ENCODE results near the gene KIF5C. TPM values are rescaled to one million over a fixed set of nuclear protein-coding genes. Genes with fewer than 3 reads are reported as not detected.
A peak's percentile ranks its signal among the peaks of the same experiment; 100 is the strongest.

Gene KIF5C
- total RNA-seq, 1 experiment from 2014 or later: 8.3 TPM

DNA sequence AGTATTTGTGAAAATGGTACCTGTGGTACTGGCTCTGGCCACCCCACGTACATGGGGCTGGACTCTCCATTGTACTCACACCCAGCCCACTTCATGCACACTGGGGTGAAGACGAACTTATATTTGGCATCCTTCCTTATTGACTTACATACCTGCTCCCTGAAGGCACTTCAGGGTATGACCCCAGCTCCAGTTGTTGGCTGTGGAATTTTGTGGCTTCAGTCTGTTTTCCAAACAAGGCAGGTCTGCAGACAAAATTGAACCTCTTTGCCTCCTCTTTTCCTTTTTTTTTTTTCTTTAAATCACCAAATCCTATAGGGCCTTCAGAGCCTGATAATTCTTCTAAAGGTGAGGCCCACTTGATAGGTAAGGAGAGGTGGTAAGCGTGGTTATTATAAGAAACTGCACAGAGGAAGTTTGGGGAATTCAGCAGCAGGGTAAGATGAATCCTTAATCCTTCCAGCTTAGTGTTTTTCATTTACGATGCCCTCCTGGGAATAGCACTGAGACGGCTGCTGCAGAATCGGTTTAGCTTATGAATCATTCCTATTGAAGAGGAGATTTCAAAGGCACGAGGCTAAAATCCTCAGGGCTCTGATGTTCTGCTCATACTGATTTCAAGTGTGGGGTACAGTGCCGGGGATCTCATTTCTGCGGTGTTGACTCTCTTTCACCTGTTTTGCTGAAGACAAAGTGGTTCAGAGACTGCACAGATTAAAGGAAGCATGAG is 55.2 kb downstream of the KIF5C start:
- no peaks in the 10 kb centered on the region for H3K27me3 ChIP-seq (ENCODE audit: low read length)
- no peaks in the 10 kb centered on the region for H3K36me3 ChIP-seq (ENCODE audit: insufficient read depth, low read length)
- peaks cover 12% of the 10 kb centered on the region for H3K4me1 ChIP-seq (ENCODE audit: low read length)
- no peaks in the 10 kb centered on the region for H4K20me1 ChIP-seq (ENCODE audit: insufficient read depth, low read depth, low read length)
- H3K27ac ChIP-seq (ENCODE audit: low read length): no peak overlapping the region
- H3K79me2 ChIP-seq (ENCODE audit: low read length): no peaks in the 10 kb centered on the region
- no peak overlapping the region for H2AFZ ChIP-seq (ENCODE audit: low read length)
- no peak overlapping the region for H3K4me3 ChIP-seq (ENCODE audit: low read length)
- no peaks in the 10 kb centered on the region for H3K9me3 ChIP-seq (ENCODE audit: low read length)
- DNase-seq: no peak
- no peak overlapping the region for H3K4me2 ChIP-seq (ENCODE audit: low read depth, low read length, poor library complexity, severe bottlenecking)
- no peaks in the 10 kb centered on the region for H3K9me2 ChIP-seq (replicated peaks; ENCODE audit: insufficient read depth, low read length)
- H3K9ac ChIP-seq (ENCODE audit: low read length): no peak overlapping the region

DNA sequence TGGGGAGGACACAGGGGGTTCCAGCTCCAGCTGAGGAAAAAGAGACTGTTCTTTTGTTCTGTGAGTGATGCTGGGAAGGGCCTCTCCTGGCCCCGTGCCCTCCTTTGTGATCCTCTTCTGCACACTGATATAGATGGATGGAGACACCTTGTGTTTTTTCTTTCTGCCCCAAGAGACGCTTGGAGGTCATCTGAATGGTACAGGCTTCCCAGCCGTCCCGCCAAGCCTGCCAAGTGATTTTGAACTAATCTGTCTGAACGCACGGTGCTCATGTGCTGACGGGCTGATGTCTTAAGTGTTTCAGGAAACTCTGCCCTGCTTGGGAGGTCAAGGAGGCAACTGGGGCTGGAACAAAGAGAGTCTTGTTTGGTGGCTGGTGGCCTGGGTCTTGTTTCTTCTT is 57.5 kb downstream of the KIF5C start:
- Histone ChIP-seq H2AFZ (ENCODE audit: low read length) (no peak overlapping the region), H3K4me2 (ENCODE audit: low read depth, low read length, poor library complexity, severe bottlenecking) (no peak overlapping the region), H3K9me2 (replicated peaks; ENCODE audit: insufficient read depth, low read length) (no peaks in the 10 kb centered on the region), H3K27ac (ENCODE audit: low read length) (no peak overlapping the region), H3K4me1 (ENCODE audit: low read length) (peaks cover 12% of the 10 kb centered on the region), H3K9ac (ENCODE audit: low read length) (no peak overlapping the region), H4K20me1 (ENCODE audit: insufficient read depth, low read depth, low read length) (no peaks in the 10 kb centered on the region), H3K9me3 (ENCODE audit: low read length) (no peaks in the 10 kb centered on the region), H3K79me2 (ENCODE audit: low read length) (no peaks in the 10 kb centered on the region), H3K36me3 (ENCODE audit: insufficient read depth, low read length) (no peaks in the 10 kb centered on the region), H3K4me3 (ENCODE audit: low read length) (no peak overlapping the region), H3K27me3 (ENCODE audit: low read length) (no peaks in the 10 kb centered on the region)
- DNase-seq: no peak

DNA sequence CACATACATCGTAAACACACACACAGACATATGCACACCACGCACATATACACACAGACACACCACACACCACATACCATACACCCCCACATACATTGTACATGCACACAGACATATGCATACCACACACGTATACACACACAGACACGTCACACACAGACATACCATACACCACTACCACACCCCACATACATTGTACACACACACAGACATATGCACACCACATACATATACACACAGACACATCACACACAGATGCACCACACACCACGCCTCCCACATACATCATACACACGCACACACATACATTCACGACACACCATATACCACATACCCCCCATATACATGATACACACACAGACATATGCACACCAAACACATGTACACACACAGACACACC is 58.4 kb downstream of the KIF5C start:
- H3K27ac ChIP-seq (ENCODE audit: low read length): no peak overlapping the region
- H3K79me2 ChIP-seq (ENCODE audit: low read length): no peaks in the 10 kb centered on the region
- no peak for DNase-seq
- H3K4me2 ChIP-seq (ENCODE audit: low read depth, low read length, poor library complexity, severe bottlenecking): no peak overlapping the region
- no peaks in the 10 kb centered on the region for H4K20me1 ChIP-seq (ENCODE audit: insufficient read depth, low read depth, low read length)
- H3K9me2 ChIP-seq (replicated peaks; ENCODE audit: insufficient read depth, low read length): no peaks in the 10 kb centered on the region
- no peaks in the 10 kb centered on the region for H3K27me3 ChIP-seq (ENCODE audit: low read length)
- H3K36me3 ChIP-seq (ENCODE audit: insufficient read depth, low read length): no peaks in the 10 kb centered on the region
- H3K9me3 ChIP-seq (ENCODE audit: low read length): no peaks in the 10 kb centered on the region
- no peak overlapping the region for H3K9ac ChIP-seq (ENCODE audit: low read length)
- no peak overlapping the region for H3K4me3 ChIP-seq (ENCODE audit: low read length)
- peaks cover 10% of the 10 kb centered on the region for H3K4me1 ChIP-seq (ENCODE audit: low read length)
- no peak overlapping the region for H2AFZ ChIP-seq (ENCODE audit: low read length)

DNA sequence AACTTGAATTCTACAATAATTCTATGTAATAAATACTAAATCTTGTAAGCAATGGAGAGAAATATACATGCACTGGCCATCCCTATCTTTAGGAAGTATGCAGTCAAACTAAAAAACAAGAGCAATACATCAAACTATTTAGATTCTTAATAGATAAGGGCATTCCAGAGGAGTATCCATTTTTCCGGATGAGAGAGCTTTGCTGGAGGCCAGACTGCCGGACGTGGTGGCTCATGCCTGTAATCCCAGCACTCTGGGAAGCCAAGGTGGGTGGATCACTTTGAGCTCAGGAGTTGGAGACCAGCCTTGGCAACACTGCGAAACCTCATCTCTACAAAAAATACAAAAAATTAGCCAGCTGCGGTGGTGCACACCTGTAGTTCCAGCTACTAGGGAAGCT is 60.8 kb downstream of the KIF5C start:
- peaks cover 10% of the 10 kb centered on the region for H3K4me1 ChIP-seq (ENCODE audit: low read length)
- H3K36me3 ChIP-seq (ENCODE audit: insufficient read depth, low read length): no peaks in the 10 kb centered on the region
- no peak overlapping the region for H3K4me3 ChIP-seq (ENCODE audit: low read length)
- DNase-seq: no peak
- no peaks in the 10 kb centered on the region for H4K20me1 ChIP-seq (ENCODE audit: insufficient read depth, low read depth, low read length)
- no peaks in the 10 kb centered on the region for H3K79me2 ChIP-seq (ENCODE audit: low read length)
- no peak overlapping the region for H2AFZ ChIP-seq (ENCODE audit: low read length)
- no peaks in the 10 kb centered on the region for H3K9me3 ChIP-seq (ENCODE audit: low read length)
- H3K9ac ChIP-seq (ENCODE audit: low read length): no peak overlapping the region
- H3K27me3 ChIP-seq (ENCODE audit: low read length): no peaks in the 10 kb centered on the region
- H3K4me2 ChIP-seq (ENCODE audit: low read depth, low read length, poor library complexity, severe bottlenecking): no peak overlapping the region
- H3K9me2 ChIP-seq (replicated peaks; ENCODE audit: insufficient read depth, low read length): no peaks in the 10 kb centered on the region
- H3K27ac ChIP-seq (ENCODE audit: low read length): no peak overlapping the region

DNA sequence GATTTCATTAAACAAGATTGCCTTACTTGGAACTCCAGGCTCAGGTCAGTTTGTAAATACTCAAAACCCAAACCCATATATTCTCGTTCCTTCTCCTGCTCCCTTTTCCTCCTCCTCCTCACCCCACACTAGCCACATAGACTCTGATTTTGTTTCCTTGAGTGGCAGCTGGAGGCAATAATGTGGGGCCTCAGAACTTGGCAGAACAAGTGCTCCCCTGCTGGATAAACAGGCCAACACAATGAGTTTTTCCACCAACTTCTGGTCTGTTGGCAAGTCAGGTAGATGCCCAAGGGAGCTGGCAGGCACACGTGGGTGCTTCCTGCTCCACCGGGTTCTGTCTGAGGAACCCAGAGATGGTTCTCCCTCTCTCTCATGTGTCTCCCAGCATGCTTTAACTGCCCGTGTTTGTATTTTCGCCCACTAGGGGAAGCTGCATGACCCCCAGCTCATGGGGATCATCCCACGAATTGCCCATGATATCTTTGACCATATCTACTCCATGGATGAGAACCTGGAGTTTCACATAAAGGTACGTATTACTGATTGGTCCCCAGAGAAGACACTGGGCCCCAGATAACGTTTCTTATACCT is 61.9 kb downstream of the KIF5C start:
- Histone ChIP-seq H3K27ac (ENCODE audit: low read length) (no peak overlapping the region), H3K36me3 (ENCODE audit: insufficient read depth, low read length) (no peaks in the 10 kb centered on the region), H3K27me3 (ENCODE audit: low read length) (no peaks in the 10 kb centered on the region), H3K4me1 (ENCODE audit: low read length) (peaks cover 10% of the 10 kb centered on the region), H3K79me2 (ENCODE audit: low read length) (no peaks in the 10 kb centered on the region), H3K9me2 (replicated peaks; ENCODE audit: insufficient read depth, low read length) (no peaks in the 10 kb centered on the region), H4K20me1 (ENCODE audit: insufficient read depth, low read depth, low read length) (no peaks in the 10 kb centered on the region), H3K4me3 (ENCODE audit: low read length) (no peak overlapping the region), H3K4me2 (ENCODE audit: low read depth, low read length, poor library complexity, severe bottlenecking) (no peak overlapping the region), H3K9ac (ENCODE audit: low read length) (no peak overlapping the region), H3K9me3 (ENCODE audit: low read length) (no peaks in the 10 kb centered on the region), H2AFZ (ENCODE audit: low read length) (peak overlapping the region; percentile 34; the same call in 1 of the 2 replicates)
- peak; percentile 45 for DNase-seq

DNA sequence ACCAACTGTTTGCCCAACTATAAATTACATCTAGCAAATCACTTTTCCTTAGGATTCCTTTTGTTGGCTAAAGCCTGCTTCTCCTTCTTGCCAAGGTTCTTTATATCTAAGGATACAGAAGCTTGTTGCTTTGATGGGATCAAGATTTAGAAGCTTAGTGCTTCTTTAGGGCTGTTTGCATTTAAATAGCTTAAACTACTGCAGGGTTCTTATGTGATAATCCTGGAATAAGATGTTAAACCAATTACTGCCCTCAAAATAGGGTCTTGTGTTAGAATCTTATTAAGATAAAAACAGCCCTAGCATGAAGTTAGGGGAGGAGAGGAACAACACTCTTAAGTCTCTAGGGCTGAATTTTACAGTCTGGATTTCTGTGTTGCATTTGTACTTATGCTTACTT is 64.2 kb downstream of the KIF5C start:
- no peaks in the 10 kb centered on the region for H3K79me2 ChIP-seq (ENCODE audit: low read length)
- H3K27me3 ChIP-seq (ENCODE audit: low read length): no peaks in the 10 kb centered on the region
- no peaks in the 10 kb centered on the region for H3K36me3 ChIP-seq (ENCODE audit: insufficient read depth, low read length)
- H3K4me1 ChIP-seq (ENCODE audit: low read length): peaks cover 10% of the 10 kb centered on the region
- no peaks in the 10 kb centered on the region for H3K9me2 ChIP-seq (replicated peaks; ENCODE audit: insufficient read depth, low read length)
- no peak overlapping the region for H2AFZ ChIP-seq (ENCODE audit: low read length)
- H4K20me1 ChIP-seq (ENCODE audit: insufficient read depth, low read depth, low read length): no peaks in the 10 kb centered on the region
- no peak for DNase-seq
- no peak overlapping the region for H3K27ac ChIP-seq (ENCODE audit: low read length)
- H3K4me3 ChIP-seq (ENCODE audit: low read length): no peak overlapping the region
- H3K9ac ChIP-seq (ENCODE audit: low read length): no peak overlapping the region
- no peak overlapping the region for H3K4me2 ChIP-seq (ENCODE audit: low read depth, low read length, poor library complexity, severe bottlenecking)
- no peaks in the 10 kb centered on the region for H3K9me3 ChIP-seq (ENCODE audit: low read length)

DNA sequence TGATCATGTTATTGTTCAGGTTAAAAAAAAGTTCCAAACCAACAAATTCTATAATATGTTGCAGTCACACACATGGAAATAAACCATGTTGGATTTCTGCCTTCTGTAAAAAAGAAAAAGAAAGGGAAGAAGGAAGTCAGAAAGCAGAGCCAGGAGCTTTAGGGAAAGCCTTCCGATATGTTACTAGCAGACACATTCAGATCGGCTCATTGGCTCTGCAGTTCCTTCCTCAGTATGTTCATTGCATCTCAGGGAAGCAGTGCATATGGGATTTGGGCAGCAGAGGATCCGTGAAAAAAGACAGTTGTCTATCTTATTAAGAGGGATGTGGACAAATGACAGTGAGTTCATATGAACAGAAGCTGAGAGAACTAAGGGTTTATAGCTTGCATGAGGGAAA is 68.1 kb downstream of the KIF5C start:
- Histone ChIP-seq H3K79me2 (ENCODE audit: low read length) (no peaks in the 10 kb centered on the region), H3K4me1 (ENCODE audit: low read length) (peaks cover 4% of the 10 kb centered on the region; the same call in 1 of the 2 replicates), H3K9me3 (ENCODE audit: low read length) (no peaks in the 10 kb centered on the region), H3K4me3 (ENCODE audit: low read length) (no peak overlapping the region), H2AFZ (ENCODE audit: low read length) (no peak overlapping the region), H3K27me3 (ENCODE audit: low read length) (no peaks in the 10 kb centered on the region), H3K4me2 (ENCODE audit: low read depth, low read length, poor library complexity, severe bottlenecking) (no peak overlapping the region), H3K27ac (ENCODE audit: low read length) (no peak overlapping the region), H3K9ac (ENCODE audit: low read length) (no peak overlapping the region), H3K9me2 (replicated peaks; ENCODE audit: insufficient read depth, low read length) (no peaks in the 10 kb centered on the region), H4K20me1 (ENCODE audit: insufficient read depth, low read depth, low read length) (no peaks in the 10 kb centered on the region), H3K36me3 (ENCODE audit: insufficient read depth, low read length) (peaks cover 4% of the 10 kb centered on the region; the same call in 1 of the 2 replicates)
- no peak for DNase-seq

DNA sequence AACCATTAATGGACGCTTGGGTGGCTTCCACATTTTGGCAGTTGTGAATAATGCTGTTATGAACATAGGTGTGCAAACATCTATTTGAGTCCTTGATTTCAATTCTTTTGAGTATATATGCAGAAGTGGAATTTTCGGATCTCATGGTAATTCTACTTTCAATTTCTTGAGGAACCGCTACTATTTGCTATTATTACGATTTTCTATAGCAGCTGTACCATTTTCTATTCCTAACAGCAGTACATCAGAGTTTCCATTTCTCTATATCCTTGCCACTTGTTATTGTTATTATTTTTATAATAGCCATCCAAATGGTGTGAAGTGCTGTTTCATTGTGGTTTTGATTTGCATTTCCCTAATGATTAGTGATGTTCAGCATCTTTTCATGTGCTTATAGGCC is 69.5 kb downstream of the KIF5C start:
- no peak for DNase-seq
- Histone ChIP-seq H2AFZ (ENCODE audit: low read length) (no peak overlapping the region), H3K27ac (ENCODE audit: low read length) (no peak overlapping the region), H3K79me2 (ENCODE audit: low read length) (no peaks in the 10 kb centered on the region), H3K9me2 (replicated peaks; ENCODE audit: insufficient read depth, low read length) (no peaks in the 10 kb centered on the region), H3K27me3 (ENCODE audit: low read length) (no peaks in the 10 kb centered on the region), H3K4me2 (ENCODE audit: low read depth, low read length, poor library complexity, severe bottlenecking) (no peak overlapping the region), H3K4me1 (ENCODE audit: low read length) (peaks cover 13% of the 10 kb centered on the region), H3K36me3 (ENCODE audit: insufficient read depth, low read length) (peaks cover 4% of the 10 kb centered on the region; the same call in 1 of the 2 replicates), H4K20me1 (ENCODE audit: insufficient read depth, low read depth, low read length) (no peaks in the 10 kb centered on the region), H3K9ac (ENCODE audit: low read length) (no peak overlapping the region), H3K9me3 (ENCODE audit: low read length) (no peaks in the 10 kb centered on the region), H3K4me3 (ENCODE audit: low read length) (no peak overlapping the region)
